H1 (cell line): ENCODE results near the gene CABLES2. TPM values are rescaled to one million over a fixed set of nuclear protein-coding genes. Genes with fewer than 3 reads are reported as not detected.

Source experiments
- CTCF ChIA-PET: fragments of 300-600 bp; sonication (Branson Sonifier 250); formaldehyde crosslinking; loops from one replicate; lab custom pipeline; 2021; ENCODE audit not compliant: partially characterized antibody; lab: Charles Lee
- POLR2A ChIA-PET: fragments of 300-600 bp; sonication (Branson Sonifier 250); formaldehyde crosslinking; loops from one replicate; lab custom pipeline; 2021; ENCODE audit warnings: inconsistent platforms; ENCODE audit not compliant: partially characterized antibody; lab: Charles Lee
- DNase-seq, 2 experiments: peaks; one replicate each; pipeline versions ENCODE4 v3.0.0 to v3.0.0-alpha.2; 2010 to 2022; ENCODE audit warnings: low spot score in 2 of 2, low read depth in 1 of 2, mixed read lengths in 1 of 2
- FAIRE-seq: peaks from 2 replicates; lab custom pipeline; 2011; peaks lifted over from hg19 to GRCh38; lab: Jason Lieb, UNC
- H2AFZ ChIP-seq: 2 replicates; pipeline ENCODE4 v1.8.1; 2012; ENCODE audit warnings: low read length, inconsistent platforms
- H2AK5ac ChIP-seq: 2 replicates; pipeline ENCODE4 v1.6.1; 2013; ENCODE audit warnings: low read depth, low read length
- H2BK120ac ChIP-seq: replicated peaks from 2 replicates; pipeline ENCODE3; 2013; ENCODE audit warnings: low read depth, low read length, inconsistent platforms
- H2BK12ac ChIP-seq: 2 replicates; pipeline ENCODE4 v1.6.1; 2013; ENCODE audit warnings: low read depth, low read length
- H2BK15ac ChIP-seq: 2 replicates; pipeline ENCODE4 v1.6.1; 2013; ENCODE audit warnings: low read length
- H2BK20ac ChIP-seq: 2 replicates; pipeline ENCODE4 v1.6.1; 2013; ENCODE audit warnings: low read length
- H2BK5ac ChIP-seq: 2 replicates; pipeline ENCODE4 v1.6.1; 2013; ENCODE audit warnings: low read depth, low read length
- H3K14ac ChIP-seq: 2 replicates; pipeline ENCODE4 v1.6.1; 2013; ENCODE audit warnings: inconsistent platforms; ENCODE audit not compliant: insufficient read length
- H3K18ac ChIP-seq: 2 replicates; pipeline ENCODE4 v1.6.1; 2013; ENCODE audit warnings: low read length; ENCODE audit errors: extremely low read depth
- H3K23ac ChIP-seq: 2 replicates; pipeline ENCODE4 v1.6.1; 2013; ENCODE audit warnings: inconsistent platforms; ENCODE audit not compliant: insufficient read length
- H3K23me2 ChIP-seq: 2 replicates; pipeline ENCODE4 v1.6.1; 2013; ENCODE audit warnings: low read depth, low read length
- H3K27ac ChIP-seq: 2 replicates; pipeline ENCODE4 v1.6.1; 2011; ENCODE audit warnings: low read depth, low read length, inconsistent platforms
- H3K27me3 ChIP-seq, 4 experiments: replicated peaks in 1 of 4; 1 replicate in 1 of 4; 2 replicates in 3 of 4; pipeline versions ENCODE4 v1.6.1 to v1.8.1; 2011 to 2013; ENCODE audit warnings: low read length in 3 of 4, mild to moderate bottlenecking in 3 of 4, inconsistent platforms in 2 of 4, mixed read lengths in 2 of 4, moderate library complexity in 1 of 4; ENCODE audit not compliant: control insufficient read depth in 3 of 4, insufficient read depth in 3 of 4; ENCODE audit errors: extremely low read depth in 1 of 4
- H3K36me3 ChIP-seq, 4 experiments: 2 replicates each; pipeline versions ENCODE4 v1.6.1 to v1.8.1; 2011 to 2013; ENCODE audit warnings: mild to moderate bottlenecking in 4 of 4, low read length in 3 of 4, moderate library complexity in 2 of 4, control low read depth in 1 of 4, inconsistent platforms in 1 of 4; ENCODE audit not compliant: insufficient read depth in 4 of 4, control insufficient read depth in 2 of 4
- H3K4ac ChIP-seq: replicated peaks from 2 replicates; pipeline ENCODE3; 2013; ENCODE audit warnings: low read length, low read depth, mixed read lengths, inconsistent platforms; ENCODE audit not compliant: insufficient read length
- H3K4me1 ChIP-seq, 4 experiments: replicated peaks in 1 of 4; 1 replicate in 1 of 4; 2 replicates in 3 of 4; pipeline versions ENCODE4 v1.6.1 to v1.8.1; 2011 to 2013; ENCODE audit warnings: low read length in 3 of 4, inconsistent platforms in 2 of 4, mixed read lengths in 1 of 4; ENCODE audit not compliant: insufficient read depth in 4 of 4, control insufficient read depth in 3 of 4
- H3K4me2 ChIP-seq, 2 experiments: 2 replicates each; pipeline versions ENCODE4 v1.6.1 to v1.8.1; 2011 to 2013; ENCODE audit warnings: low read depth in 2 of 2, low read length in 2 of 2, control low read depth in 1 of 2, inconsistent platforms in 1 of 2, mild to moderate bottlenecking in 1 of 2; ENCODE audit not compliant: insufficient read depth in 1 of 2
- H3K4me3 ChIP-seq, 4 experiments: fragments of 200-600, 300-600 bp in 1 of 4; sonication (generic), shearing (Covaris generic), sonication (Bioruptor Twin) in 1 of 4; 2 replicates each; pipeline versions ENCODE4 v1.5.1 to v1.8.1; 2011 to 2016; ENCODE audit warnings: low read length in 4 of 4, low read depth in 3 of 4, control low read depth in 2 of 4, inconsistent platforms in 2 of 4, mild to moderate bottlenecking in 2 of 4, mixed read lengths in 1 of 4, moderate library complexity in 1 of 4; ENCODE audit not compliant: insufficient read depth in 2 of 4; ENCODE audit errors: extremely low read depth in 1 of 4
- H3K56ac ChIP-seq: replicated peaks from 2 replicates; pipeline ENCODE3; 2013; ENCODE audit warnings: low read depth, mild to moderate bottlenecking, mixed read lengths, low read length, inconsistent platforms; ENCODE audit not compliant: insufficient read length
- H3K79me1 ChIP-seq: 2 replicates; pipeline ENCODE4 v1.6.1; 2013; ENCODE audit warnings: low read depth, low read length, control low read depth
- H3K79me2 ChIP-seq, 2 experiments: 2 replicates each; pipeline versions ENCODE4 v1.6.1 to v1.8.1; 2012 to 2013; ENCODE audit warnings: low read length in 2 of 2, mild to moderate bottlenecking in 2 of 2, inconsistent platforms in 1 of 2; ENCODE audit not compliant: insufficient read depth in 2 of 2, control insufficient read depth in 1 of 2
- H3K9ac ChIP-seq, 4 experiments: replicated peaks in 1 of 4; 1 replicate in 1 of 4; 2 replicates in 3 of 4; pipeline versions ENCODE4 v1.6.1 to v1.8.1; 2011 to 2013; ENCODE audit warnings: low read depth in 3 of 4, low read length in 3 of 4, control low read depth in 2 of 4, mild to moderate bottlenecking in 2 of 4, moderate library complexity in 2 of 4, inconsistent platforms in 1 of 4; ENCODE audit errors: extremely low read depth in 1 of 4
- H3K9me3 ChIP-seq, 2 experiments: 2 replicates each; pipeline versions ENCODE4 v1.6.1 to v1.8.1; 2012 to 2013; ENCODE audit warnings: mild to moderate bottlenecking in 2 of 2, moderate library complexity in 2 of 2, control low read depth in 1 of 2, inconsistent platforms in 1 of 2, low read depth in 1 of 2, low read length in 1 of 2, mixed read lengths in 1 of 2; ENCODE audit not compliant: insufficient read depth in 2 of 2
- H4K20me1 ChIP-seq, 2 experiments: replicated peaks in 1 of 2; 2 replicates each; pipeline versions ENCODE3 to v1.8.1; 2011 to 2013; ENCODE audit warnings: inconsistent platforms in 2 of 2, low read length in 2 of 2, mild to moderate bottlenecking in 1 of 2; ENCODE audit not compliant: insufficient read depth in 2 of 2, control insufficient read depth in 1 of 2
- H4K5ac ChIP-seq: 2 replicates; pipeline ENCODE4 v1.6.1; 2013; ENCODE audit warnings: low read length, low read depth, mixed read lengths, inconsistent platforms; ENCODE audit not compliant: insufficient read length
- H4K8ac ChIP-seq: 2 replicates; pipeline ENCODE4 v1.8.0; 2013; ENCODE audit warnings: mild to moderate bottlenecking, moderate library complexity, low read length, inconsistent platforms; ENCODE audit not compliant: insufficient read depth; ENCODE audit errors: extremely low read depth
- H4K91ac ChIP-seq: replicated peaks from 2 replicates; pipeline ENCODE3; 2013; ENCODE audit warnings: low read length, mixed read lengths, inconsistent platforms; ENCODE audit not compliant: insufficient read length
- BACH1 ChIP-seq: IDR thresholded peaks from 2 replicates; pipeline ENCODE4 v1.6.1; 2012; ENCODE audit warnings: low read length, improper control_type of control experiment
- CBX8 ChIP-seq: fragments of 300-800, 300-1000 bp; sonication (generic); IDR thresholded peaks from 2 replicates; pipeline ENCODE4 v1.7.1; 2016; ENCODE audit warnings: low read depth, low read length, borderline replicate concordance
- CEBPB ChIP-seq: IDR thresholded peaks from 2 replicates; pipeline ENCODE4 v1.6.1; 2012; ENCODE audit warnings: low read depth, low read length
- GABPA ChIP-seq: IDR thresholded peaks from 2 replicates; pipeline ENCODE4 v1.6.1; 2011; ENCODE audit warnings: mild to moderate bottlenecking, low read length, moderate library complexity, borderline replicate concordance; ENCODE audit not compliant: insufficient read depth
- KDM5A ChIP-seq: fragments of 200-600 bp; IDR thresholded peaks from 2 replicates; pipeline ENCODE4 v1.7.1; 2012; ENCODE audit warnings: mild to moderate bottlenecking, low read length, inconsistent platforms, mixed read lengths
- MAFK ChIP-seq: IDR thresholded peaks from 2 replicates; pipeline ENCODE4 v1.6.1; 2012; ENCODE audit warnings: low read depth, mild to moderate bottlenecking, improper control_type of control experiment, low read length
- POLR2AphosphoS5 ChIP-seq: IDR thresholded peaks from 2 replicates; pipeline ENCODE4 v1.6.1; 2011; ENCODE audit warnings: low read depth, low read length
- POU5F1 ChIP-seq: IDR thresholded peaks from 2 replicates; pipeline ENCODE4 v1.6.1; 2011; ENCODE audit warnings: low read depth, mild to moderate bottlenecking, low read length, moderate library complexity
- SP4 ChIP-seq: IDR thresholded peaks from 2 replicates; pipeline ENCODE4 v1.6.1; 2012; ENCODE audit warnings: low read length, inconsistent platforms
- SRF ChIP-seq: IDR thresholded peaks from 2 replicates; pipeline ENCODE4 v1.6.1; 2011; ENCODE audit warnings: mild to moderate bottlenecking, low read depth, low read length, moderate library complexity
- TAF7 ChIP-seq: optimal IDR thresholded peaks from 2 replicates; pipeline ENCODE3; 2011; ENCODE audit warnings: low read depth, mild to moderate bottlenecking, inconsistent platforms, low read length, moderate library complexity, borderline replicate concordance
- TEAD4 ChIP-seq: IDR thresholded peaks from 2 replicates; pipeline ENCODE4 v1.6.1; 2012; ENCODE audit warnings: low read depth, low read length, inconsistent platforms, mixed read lengths
- WGBS, 2 experiments: shearing (Covaris generic) in 1 of 2; methylation state at CpG; one replicate each; pipeline versions ENCODE4 v1.1.6 to v1.1.7; 2013 to 2015; ENCODE audit warnings: low lambda C conversion rate in 2 of 2, mixed read lengths in 2 of 2, inconsistent platforms in 1 of 2, low coverage in 1 of 2, missing lambda C conversion rate in 1 of 2; ENCODE audit not compliant: insufficient replicate concordance in 2 of 2, insufficient coverage in 1 of 2, insufficient read length in 1 of 2; ENCODE audit errors: extremely low coverage in 1 of 2, missing lambda C conversion rate in 1 of 2; 5-methylcytosine and 5-hydroxymethylcytosine counted together
- polyA plus RNA-seq, 7 experiments: library from polyadenylated mRNA; depleted of rRNA in 3 of 7; stranded (reverse) in 5 of 7; unstranded in 2 of 7; fragments of >200 nt in 5 of 7; fragments of 200-250 nt in 2 of 7; gene quantifications; 1 replicate in 5 of 7; 2 replicates in 1 of 7; 4 replicates in 1 of 7; pipeline versions ENCODE4 v1.2.1 to v1.2.3, GENCODE V29; 2011 to 2013; ENCODE audit warnings: missing spikeins in 2 of 7, mixed read lengths in 2 of 7
- total RNA-seq: library from RNA; stranded (reverse); fragmentation: NEBNext Ultra II Directional; extraction: Animal tissue kit (Norgen Biotek cat#: 25700); gene quantifications from 2 replicates; pipeline ENCODE4 v1.2.1, GENCODE V29; 2021
- TF ChIP-seq, protein P1 (sequence below): IDR thresholded peaks from 2 replicates; pipeline ENCODE4 v1.6.1; 2011; ENCODE audit warnings: low read depth, mild to moderate bottlenecking, low read length; ENCODE audit not compliant: insufficient read depth
- TF ChIP-seq, protein P2 (sequence below): IDR thresholded peaks from 2 replicates; pipeline ENCODE4 v1.6.1; 2012; ENCODE audit warnings: inconsistent platforms

The CABLES2 gene
- total and polyA plus RNA-seq, 2 of the 8 experiments (the other 6 are each of a cell fraction or from before 2014, with no cell fraction given) = 8.0 to 8.8 TPM

DNA sequence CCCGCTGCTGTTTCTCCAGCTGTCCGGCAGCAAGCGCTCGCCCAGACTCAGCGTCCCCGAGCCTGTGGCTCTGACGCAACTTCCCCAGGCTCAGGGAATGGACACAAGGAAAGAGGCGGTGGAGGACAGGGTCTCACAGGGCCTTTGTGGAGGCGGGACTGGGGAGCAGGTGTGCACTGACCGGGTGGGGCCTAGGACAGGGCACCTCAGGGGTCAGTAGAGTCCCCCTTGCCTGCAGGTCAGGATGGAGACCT lies 60.0 kb downstream of the CABLES2 start:
- Histone ChIP-seq H3K14ac (no peak overlapping the region), H2AFZ (no peak overlapping the region), H3K9me3 (peaks cover 0 to 3% of the 10 kb centered on the region in 2 experiments; a peak in 2 of 4 replicates), H4K8ac (peak overlapping the region; percentile 57; the same call in 1 of the 2 replicates), H2BK5ac (no peak overlapping the region; the same call in 1 of the 2 replicates), H3K4me3 (no peak overlapping the region), H3K18ac (no peak overlapping the region), H3K79me2 (no peaks in the 10 kb centered on the region), H4K91ac (no peak overlapping the region), H3K4me2 (no peak overlapping the region), H2BK15ac (no peak overlapping the region), H2AK5ac (no peak overlapping the region), H3K9ac (no peak overlapping the region), H3K23ac (no peak overlapping the region), H4K20me1 (peaks cover 0 to 10% of the 10 kb centered on the region in 2 experiments), H3K23me2 (no peaks in the 10 kb centered on the region; the same call in 1 of the 2 replicates), H2BK12ac (no peak overlapping the region), H3K36me3 (peaks cover 28 to 69% (median 58%) of the 10 kb centered on the region in 4 experiments; a peak in 7 of 8 replicates), H3K4me1 (no peaks in the 10 kb centered on the region; a peak in 1 of 7 replicates), H3K27ac (no peak overlapping the region), H2BK120ac (no peak overlapping the region), H2BK20ac (no peak overlapping the region), H4K5ac (no peak overlapping the region), H3K79me1 (no peaks in the 10 kb centered on the region; the same call in 1 of the 2 replicates), H3K56ac (no peak overlapping the region), H3K4ac (no peak overlapping the region), H3K27me3 (no peaks in the 10 kb centered on the region)
- POLR2A ChIA-PET = interaction anchor here (0.8 to 12.3 kb wide), 9 partner anchors 13 to 43 kb away, joined by 3 to 95 read pairs (median 5); partner anchors contain the start of gene RPS21
- 94% methylated on average over 10 of the region's 10 CpGs; no CpG with 5 or more reads in 1 of the 2 experiments for WGBS, 2 experiments
- FAIRE-seq (no peak), DNase-seq (no peak)
- CTCF ChIA-PET = interaction anchor here (0.9 kb wide), 1 partner anchor 21 kb away, joined by 4 read pairs; no protein-coding TSS in a partner anchor
- TF ChIP-seq GABPA = no peak
- TF ChIP-seq TAF7 = no peak
- no peak for TF ChIP-seq CBX8
- TF ChIP-seq POU5F1 = no peak
- no peak for TF ChIP-seq TEAD4
- no peak for TF ChIP-seq POLR2AphosphoS5
- no peak for TF ChIP-seq SP4
- no peak for TF ChIP-seq MAFK
- TF ChIP-seq BACH1 = no peak
- TF ChIP-seq, protein P1, sequence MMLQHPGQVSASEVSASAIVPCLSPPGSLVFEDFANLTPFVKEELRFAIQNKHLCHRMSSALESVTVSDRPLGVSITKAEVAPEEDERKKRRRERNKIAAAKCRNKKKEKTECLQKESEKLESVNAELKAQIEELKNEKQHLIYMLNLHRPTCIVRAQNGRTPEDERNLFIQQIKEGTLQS = no peak
- TF ChIP-seq CEBPB = no peak
- TF ChIP-seq, protein P2, sequence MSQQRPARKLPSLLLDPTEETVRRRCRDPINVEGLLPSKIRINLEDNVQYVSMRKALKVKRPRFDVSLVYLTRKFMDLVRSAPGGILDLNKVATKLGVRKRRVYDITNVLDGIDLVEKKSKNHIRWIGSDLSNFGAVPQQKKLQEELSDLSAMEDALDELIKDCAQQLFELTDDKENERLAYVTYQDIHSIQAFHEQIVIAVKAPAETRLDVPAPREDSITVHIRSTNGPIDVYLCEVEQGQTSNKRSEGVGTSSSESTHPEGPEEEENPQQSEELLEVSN = no peak
- TF ChIP-seq KDM5A = no peak
- TF ChIP-seq SRF = no peak
